Nucleus accumbens (tissue), 56 donors: ENCODE data around the gene B3GNT4.
A peak's percentile ranks its signal among the peaks of the same experiment; 100 is the strongest.
"Not testable (repeated sequence)": the region's sequence is repeated elsewhere in the genome, so short reads cannot be mapped to it uniquely, and the experiment has no call there.

Source experiments
- DNase-seq, 56 donors: peaks; one replicate each; lab custom pipeline; 2025; lab: John Stamatoyannopoulos, UW

The B3GNT4 gene

DNA sequence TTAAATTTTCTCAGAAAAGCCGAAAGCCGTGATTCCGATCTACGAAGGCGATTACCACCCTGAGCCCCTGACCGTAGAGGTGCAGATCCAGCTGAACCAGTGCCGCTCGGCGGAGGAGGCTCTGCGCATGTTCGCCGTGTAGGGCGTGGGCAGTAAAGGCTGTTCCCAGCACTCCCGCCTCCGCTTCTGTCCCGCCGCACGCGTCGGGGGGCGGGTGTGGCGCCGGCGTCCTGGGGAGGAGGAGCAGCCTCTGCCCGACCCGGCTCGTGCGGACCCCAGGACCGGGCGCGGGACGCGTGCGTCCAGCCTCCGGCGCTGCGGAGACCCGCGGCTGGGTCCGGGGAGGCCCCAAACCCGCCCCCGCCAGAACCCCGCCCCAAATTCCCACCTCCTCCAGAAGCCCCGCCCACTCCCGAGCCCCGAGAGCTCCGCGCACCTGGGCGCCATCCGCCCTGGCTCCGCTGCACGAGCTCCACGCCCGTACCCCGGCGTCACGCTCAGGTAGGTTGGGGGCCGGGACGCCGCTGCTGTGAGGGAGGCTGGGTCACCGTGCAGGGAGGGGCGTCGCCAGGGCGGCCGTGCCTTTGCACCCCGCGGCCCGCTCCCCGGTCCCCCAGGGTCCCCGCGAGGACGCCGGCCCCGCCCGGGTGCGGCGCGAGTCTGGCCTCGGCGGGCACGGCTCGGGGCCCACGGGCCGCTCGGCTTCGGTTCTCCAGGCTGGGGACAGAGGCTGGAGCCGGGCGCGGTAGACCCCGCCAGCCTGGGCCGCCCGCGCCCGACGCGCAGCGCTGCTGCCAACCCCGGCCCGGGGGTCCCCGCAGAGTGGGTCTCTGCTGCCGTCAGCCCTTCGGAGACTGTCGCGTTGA, at the start of gene B3GNT4:
TSS of gene B3GNT4 (plus strand) at position 409 of the 866 bp plus-strand sequence. CDS start 910 bp downstream, outside the sequence.
- peak in 40 of 56 donors; percentile 13 to 82 (median 48) for DNase-seq

DNA sequence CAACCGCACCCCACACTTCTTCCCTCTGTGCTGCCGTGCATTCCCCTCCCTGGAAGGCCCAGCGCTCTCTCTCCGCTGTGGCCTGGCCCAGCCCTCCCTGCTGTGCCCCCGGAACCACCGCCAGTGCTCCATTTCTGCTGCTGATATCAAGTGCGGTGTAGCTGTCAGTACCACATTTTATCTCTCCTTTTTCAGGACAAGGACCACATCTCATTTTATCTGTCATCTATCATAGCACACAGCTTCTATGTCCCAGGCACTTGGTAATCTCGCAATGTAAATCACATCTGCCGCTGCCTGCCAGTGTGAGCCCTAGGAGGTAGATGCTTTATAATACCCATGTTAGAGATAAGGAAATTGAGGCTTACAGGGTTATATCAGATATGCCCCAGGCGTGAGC, 47.8 kb upstream of the B3GNT4 start:
- no peak for DNase-seq

DNA sequence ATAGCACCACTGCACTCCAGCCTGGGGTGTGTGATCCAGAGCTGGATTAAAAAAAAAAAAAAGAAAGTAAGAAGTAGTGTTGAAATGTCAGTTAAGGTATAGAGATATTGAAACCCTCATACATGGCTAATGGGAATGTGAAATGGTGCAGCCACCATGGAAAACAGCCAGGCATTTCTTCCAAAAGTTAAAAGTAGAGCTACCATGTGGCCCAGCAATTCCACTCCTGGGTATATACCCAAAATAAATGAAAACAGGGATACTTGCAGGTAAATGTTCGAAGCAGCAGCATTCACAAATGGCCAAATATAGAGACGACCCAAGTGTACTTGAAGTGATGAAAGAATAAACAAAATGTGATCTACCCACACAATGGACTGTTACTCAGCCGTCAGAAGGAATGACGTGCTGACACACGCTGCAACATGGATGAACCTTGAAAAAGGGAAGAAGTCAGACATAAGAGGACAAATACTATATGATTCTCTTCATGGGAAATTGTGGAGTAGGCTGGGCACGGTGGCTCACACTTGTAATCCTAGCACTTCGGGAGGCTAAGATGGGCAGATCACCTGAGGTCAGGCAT, 44.7 kb upstream of the B3GNT4 start:
- DNase-seq, result no peak

DNA sequence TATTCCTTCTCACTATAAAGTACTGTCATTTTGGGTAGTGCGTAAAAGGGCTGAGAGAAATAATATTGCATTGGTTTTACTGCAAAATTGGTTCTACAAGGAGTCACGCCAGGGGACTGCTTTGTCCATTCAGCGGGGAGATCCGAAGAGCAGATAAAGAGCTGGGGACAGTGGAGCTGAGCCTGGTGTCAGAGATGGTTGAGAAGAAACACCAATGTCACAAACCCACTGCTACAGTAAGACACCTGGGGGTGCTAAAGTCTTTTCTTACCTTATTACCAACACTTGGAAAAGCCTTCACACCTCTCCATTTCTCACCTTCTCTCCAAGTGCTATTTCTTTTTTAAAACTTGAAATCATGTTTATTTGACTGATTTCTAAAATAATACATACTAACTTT, 43.6 kb upstream of the B3GNT4 start:
- no peak for DNase-seq

DNA sequence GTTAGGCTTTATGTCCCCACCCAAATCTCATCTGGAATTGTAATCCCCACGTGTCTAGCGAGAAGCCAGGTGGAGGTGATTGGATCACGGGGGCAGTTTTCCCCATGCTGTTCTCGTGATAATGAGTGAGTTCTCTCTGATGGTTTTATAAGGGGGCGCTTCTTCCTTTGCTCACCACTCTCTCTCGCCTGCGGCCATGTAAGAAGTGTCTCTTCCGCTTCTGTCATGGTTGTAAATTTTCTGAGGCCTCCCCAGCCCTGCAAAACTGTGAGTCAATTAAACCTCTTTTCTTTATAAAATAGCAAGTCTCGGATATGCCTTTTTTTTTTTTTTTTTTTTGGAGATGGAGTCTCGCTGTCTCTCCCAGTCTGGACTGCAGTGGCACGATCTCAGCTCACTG, 42.7 kb upstream of the B3GNT4 start:
- no peak for DNase-seq

DNA sequence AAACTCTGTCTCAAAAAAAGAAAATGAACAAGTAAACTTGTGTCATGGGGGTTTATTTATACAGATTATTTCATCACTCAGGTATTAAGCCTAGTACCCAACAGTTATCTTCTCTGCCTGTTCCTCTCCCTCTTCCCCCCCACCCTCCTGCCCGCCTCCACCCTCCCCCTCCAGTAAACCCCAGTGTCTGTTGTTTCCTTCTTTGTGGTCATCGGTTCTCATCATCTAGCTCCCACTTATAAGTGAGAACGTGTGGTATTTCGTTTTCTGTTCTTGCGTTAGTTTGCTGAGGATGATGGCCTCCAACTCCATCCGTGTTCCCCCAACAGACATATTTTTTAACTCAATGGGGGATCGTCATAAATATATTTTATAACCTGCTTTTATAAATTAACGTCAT, 41.8 kb upstream of the B3GNT4 start:
- no peak for DNase-seq

DNA sequence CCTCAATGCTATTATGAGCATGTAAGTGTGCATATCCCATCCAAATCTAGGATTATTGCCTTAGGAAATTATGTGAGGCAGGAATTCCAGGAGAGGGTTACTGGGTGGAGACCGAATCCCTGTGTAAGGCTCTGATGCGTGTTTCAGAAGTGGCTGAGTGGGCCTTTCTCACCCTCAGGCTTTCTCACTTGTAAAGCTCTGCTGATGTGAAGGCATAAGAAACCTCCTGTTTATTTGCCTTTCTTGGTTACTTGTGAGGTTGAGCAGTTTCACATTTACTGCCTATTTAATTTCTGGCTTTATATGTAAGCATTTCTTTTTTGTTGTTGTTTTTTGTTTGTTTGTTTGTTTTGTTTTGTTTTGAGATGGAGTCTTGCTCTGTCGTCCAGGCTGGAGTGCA, 40.5 kb upstream of the B3GNT4 start:
- DNase-seq, result no peak

DNA sequence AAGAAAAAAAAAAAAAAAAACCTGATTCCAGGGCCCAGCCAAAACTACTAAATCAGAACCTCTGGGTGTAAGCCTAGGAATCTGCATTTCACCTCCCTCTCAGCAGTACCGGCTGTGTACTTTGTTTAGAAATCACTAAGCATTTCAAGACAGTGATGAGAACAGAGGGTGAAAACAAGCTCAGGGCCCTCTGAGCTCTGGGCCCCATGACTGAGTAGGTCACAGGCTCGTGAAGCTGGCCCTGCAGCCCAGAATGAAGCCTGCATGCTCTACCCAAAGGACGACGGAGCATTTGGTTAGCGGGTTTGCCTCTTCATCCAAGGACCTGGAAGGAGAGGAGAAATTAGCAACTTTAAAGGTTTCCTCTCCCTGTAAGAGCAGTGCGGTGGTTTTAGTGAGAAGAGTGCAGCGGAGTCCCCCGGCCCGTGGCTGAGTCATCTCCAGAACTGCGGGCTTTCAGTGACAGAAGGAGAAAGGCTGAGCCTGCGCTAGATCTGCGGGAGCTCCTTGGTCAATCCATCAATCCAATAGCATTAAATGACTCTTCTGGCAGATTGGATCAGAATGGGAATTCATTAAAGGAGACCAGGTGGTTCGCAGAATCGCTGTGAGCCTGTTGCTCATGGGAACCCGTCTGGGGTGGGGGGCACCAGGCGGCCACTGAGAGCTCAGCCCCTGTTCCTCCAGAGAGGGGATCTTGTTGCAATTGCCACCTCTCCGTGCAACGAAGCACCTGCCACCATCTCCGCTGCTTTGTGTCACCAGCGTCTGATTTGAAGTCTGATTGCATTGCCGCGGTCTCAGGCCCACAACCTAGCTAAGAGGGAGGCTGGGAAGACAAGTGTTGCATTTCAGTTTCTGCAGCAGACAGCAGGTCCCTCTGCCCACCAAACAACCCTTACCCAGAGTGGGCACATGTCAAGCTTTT, 36.8 kb upstream of the B3GNT4 start:
- no peak for DNase-seq

DNA sequence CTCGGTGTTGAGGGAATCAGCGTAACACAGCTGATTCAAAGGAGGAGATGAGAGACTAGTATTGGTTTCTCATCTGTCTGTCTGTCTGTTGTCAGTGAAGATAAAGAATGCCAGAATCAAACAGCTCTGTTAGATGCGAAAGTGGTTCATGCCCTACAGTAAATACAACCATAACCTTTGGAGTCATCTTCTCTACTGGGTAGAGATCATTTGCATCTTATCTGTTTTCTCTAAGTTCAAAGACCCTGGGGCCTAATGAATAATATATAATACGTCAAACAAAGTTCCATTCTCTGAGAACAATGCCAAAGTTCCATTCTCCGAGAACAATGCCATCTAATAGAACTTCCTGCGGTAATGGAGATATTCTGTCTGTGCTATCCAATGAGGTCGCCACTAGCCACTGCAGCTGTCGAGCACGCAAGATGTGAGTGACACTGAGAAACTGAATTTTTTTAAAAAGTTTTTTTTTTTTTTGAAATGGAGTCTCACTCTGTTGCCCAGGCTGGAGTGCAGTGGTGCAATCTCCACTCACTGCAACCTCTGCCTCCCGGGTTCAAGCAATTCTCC, 36.1 kb upstream of the B3GNT4 start:
- DNase-seq, result no peak

DNA sequence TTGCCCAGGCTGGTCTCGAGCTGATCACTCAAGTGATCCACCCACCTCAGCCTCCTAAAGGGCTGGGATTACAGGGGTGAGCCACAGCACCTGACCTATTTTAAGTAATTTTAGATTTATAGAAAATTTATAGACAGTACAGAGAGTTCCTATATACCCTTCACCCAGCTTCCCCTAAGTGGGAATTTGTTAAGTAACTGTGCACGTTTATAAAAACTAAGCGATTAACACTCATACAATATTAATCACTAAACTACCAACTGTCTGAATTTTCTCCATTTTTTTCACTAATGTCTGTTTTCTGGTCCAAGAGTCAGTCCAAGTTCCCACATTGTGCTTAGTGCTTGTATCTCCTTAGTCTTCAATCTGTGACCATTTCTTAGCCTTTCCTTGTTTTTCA, 35.0 kb upstream of the B3GNT4 start:
- no peak for DNase-seq

DNA sequence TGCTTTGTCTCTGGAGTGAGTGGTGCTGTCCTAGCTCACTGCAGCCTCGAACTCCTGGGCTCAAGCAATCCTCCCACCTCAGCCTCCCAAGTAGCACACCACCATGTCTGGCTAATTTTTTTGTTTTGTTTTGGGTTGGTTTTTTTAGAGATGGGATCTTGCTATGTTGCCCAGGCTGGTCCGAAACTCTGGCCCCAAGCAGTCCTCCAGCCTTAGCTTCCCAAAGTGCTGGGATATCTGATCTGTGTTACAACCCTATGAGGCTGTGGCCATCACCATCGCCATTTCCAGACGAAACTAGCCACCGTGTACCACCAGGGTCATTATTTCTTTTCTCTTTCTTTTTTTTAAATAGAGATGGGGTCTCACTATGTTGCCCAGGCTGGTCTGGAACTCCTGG, 32.1 kb upstream of the B3GNT4 start:
- no peak for DNase-seq

DNA sequence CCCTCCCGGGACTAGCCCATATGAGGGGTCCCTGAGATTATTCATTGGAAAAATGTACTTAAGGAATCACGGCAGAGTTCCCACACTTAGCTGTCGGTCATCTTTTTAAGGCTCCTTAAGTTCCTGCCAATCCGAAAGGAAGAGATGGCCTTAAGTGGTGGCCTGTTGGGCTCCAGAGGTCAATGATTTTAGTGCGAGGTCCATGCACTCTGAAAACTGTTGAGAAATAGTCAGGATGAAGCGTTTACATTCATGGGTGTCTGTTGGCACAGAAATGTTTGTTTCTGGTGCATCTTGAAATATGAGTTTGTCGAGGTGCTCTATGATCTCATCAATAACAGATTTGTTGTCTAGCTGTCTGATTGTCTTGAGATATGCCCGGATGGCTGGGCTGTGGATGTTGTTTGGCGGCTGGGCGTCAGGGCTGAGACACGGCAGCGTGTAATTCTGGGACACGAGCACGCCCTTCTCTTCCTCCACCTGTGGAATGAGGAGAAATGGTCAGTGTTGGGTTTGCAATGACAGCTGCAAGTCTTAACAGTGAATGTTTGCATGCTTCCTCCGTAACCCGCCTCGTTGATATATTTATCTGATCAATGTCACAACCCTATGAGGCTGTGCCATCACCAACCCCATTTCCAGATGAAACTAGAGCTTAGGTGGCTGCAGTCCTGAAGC, 31.1 kb upstream of the B3GNT4 start:
- no peak for DNase-seq

DNA sequence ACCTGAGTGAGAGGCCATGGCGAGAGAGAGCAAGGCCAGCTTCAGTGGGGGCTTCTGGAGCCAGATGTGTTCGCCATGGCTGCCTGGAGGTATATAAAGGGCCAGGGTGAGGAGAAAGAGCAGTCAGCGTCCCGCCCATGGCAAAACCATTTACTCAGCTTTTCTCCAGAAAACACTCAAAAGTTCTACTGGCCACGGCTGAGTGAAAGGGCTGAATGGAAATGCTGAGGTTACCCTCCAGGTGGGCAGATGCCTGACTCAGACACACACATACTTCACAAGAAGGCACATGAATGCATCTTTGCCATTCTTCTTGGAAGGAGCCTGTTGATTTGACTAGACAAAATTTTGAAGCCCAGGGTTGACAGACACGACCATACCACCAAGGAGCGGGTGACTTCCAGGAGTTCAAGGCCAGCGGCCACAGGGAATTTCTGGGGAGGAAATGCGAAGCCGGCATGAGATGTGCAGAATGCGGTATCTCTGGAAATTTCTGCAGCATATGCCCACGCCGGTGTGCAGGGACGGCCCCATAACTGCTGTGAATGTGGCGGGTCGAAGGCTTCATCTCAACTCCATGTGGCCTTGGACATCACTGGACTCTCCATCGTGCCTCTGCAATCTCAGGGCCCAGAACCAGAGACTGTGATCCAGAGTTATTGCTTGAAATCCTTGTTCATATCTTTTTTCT, 29.2 kb upstream of the B3GNT4 start, which contains the start of gene IL31:
TSS of gene IL31 (minus strand) at position 67 of the 691 bp plus-strand sequence. CDS start at position 18, 49 bp downstream.
- DNase-seq, result no peak

DNA sequence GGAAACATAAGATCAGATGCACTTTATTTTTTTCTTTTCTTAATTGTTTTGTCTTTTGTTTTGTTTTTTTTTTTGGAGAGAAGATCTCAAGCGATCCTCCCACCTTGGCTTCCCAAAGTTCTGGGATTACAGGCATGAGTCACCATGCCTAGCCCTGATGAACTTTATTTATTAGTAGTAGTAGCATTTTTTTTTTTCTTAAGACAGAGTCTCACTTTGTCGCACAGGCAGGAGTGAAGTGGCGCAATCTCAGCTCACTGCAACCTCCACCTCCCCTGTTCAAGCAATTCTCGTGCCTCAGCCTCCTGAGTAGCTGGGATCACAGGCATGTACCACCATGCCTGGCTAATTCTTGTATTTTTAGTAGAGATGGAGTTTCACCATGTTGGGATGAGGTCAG, 27.0 kb upstream of the B3GNT4 start:
- not testable (repeated sequence) for DNase-seq

DNA sequence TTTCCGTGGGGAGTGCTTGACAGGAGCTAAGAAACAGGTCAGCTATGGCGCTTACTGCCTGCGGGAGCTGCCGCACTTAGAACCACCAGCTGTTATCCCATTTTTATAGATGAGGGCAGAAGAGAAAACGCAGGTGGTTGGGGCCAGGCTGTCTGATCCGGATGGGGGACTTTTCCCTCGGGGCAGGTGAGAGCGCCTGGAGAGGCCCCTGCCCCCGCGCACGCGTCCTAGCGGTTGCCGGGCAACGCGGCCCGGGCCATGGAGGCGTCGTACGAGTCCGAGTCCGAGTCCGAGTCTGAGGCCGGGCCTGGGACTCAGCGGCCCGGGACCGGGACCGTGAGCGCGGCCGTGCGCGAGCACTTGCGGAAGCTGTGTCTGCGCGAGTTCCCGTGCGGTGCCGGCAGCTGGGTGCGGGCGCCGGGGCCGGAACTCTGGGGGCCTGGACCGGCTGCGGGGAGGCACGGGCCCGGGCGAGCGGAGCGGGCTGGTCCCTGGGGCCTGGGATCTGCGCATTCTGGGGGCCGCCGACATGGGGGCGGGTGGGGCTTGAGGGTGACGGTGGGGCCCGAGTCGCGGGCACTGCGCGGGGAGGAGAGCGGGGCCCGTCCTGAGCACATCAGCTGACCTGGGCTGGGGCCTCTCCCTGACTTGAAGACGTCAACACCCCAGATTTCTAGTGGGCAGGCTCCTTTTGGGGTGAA, 20.5 kb upstream of the B3GNT4 start, which contains the start of gene LRRC43:
TSS of gene LRRC43 (plus strand) at position 237 of the 701 bp plus-strand sequence. CDS start at position 259, 22 bp downstream.
- peak in 11 of 56 donors; percentile 9 to 71 (median 28) for DNase-seq

DNA sequence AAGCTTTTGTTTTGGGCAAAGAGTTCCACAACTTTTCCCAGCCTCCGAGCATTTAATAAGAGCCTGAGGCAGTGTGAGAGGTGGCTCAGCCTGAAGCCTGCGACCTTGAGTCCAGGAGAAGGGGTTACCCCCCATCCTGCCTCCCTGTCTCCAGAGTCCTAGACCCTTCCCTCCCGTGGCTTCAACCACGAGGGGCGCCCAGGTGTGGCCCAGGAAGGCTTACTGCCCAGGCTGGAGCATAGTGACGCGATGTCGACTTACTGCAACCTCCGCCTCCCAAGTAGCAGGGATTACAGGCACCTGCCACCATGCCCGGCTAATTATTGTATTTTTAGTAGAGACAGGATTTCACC, 19.9 kb upstream of the B3GNT4 start:
- no peak for DNase-seq

DNA sequence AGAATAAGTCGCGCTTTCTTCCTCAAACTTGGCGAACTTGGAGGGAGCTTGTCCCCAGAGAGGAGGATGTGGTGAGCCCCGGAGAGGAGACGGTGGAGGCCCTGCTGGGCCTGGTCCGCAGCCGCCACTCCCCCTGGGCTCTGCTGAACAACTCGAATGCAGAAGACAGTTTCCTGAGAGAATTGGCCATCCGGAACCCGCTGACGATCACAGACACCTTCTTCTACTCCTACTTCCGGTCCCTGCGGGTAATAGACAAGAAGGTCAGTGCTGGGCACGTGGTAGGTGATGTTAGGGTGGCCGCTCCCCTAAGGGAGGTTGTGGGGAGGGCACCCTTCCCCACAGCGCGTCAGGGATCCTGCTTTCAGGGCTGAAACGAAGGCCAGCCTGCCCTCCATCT, 19.0 kb upstream of the B3GNT4 start:
- no peak for DNase-seq

DNA sequence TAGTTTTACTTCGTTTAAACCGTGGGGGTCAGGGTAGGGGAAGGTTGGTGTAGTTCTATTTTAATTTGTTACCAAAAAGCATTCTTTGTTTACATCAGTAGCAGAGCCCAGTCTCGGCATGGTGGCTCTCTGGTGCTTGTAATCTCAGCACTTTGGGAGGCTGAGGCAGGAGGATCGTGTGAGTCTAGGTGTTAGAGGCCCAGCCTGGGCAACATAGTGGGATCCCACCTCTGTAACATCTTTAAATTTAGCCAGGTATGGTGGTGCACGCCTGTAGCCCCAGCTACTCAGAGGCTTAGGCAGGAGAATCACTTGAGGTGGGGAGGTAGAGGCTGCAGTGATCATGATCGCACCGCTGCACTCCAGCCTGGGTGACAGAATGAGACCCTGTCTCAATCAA, 18.4 kb upstream of the B3GNT4 start:
- no peak for DNase-seq
